Measurements from ENCODE around the gene FKBP1B.
A peak's percentile ranks its signal among the peaks of the same experiment; 100 is the strongest.
"Not testable (repeated sequence)": the region's sequence is repeated elsewhere in the genome, so short reads cannot be mapped to it uniquely, and the experiment has no call there.

FKBP1B gene

GRCh38 chr2:24049485-24050021, at the start of gene FKBP1B:
TSS of gene FKBP1B (plus strand) at chr2:24049741. CDS start at chr2:24049850, 109 bp downstream.
- TF ChIP-seq ZNF274 (IDR thresholded peaks at IDR 0.05; ENCODE audit: low read depth, low read length), result no peak
- H3K4me3 ChIP-seq (ENCODE audit: low read length), result peak within 1 kb of the TSS; percentile 84

GRCh38 chr2:24007693-24008092, 41.8 kb upstream of the FKBP1B start:
- no peak overlapping the region for H3K4me3 ChIP-seq (ENCODE audit: low read length)
- no peak for TF ChIP-seq ZNF274 (IDR thresholded peaks at IDR 0.05; ENCODE audit: low read depth, low read length)

- no peak overlapping the region for H3K4me3 ChIP-seq (ENCODE audit: low read length)
- TF ChIP-seq ZNF274 (IDR thresholded peaks at IDR 0.05; ENCODE audit: low read depth, low read length), result no peak
Observed at GRCh38 chr2:24008672-24009366, 40.7 kb upstream of the FKBP1B start.

GRCh38 chr2:24009367-24009679, 40.2 kb upstream of the FKBP1B start:
- H3K4me3 ChIP-seq (ENCODE audit: low read length), result no peak overlapping the region; the same call in 1 of the 2 replicates
- no peak for TF ChIP-seq ZNF274 (IDR thresholded peaks at IDR 0.05; ENCODE audit: low read depth, low read length)

- peak within 1 kb of the TSS; percentile 37; the same call in 1 of the 2 replicates for H3K4me3 ChIP-seq (ENCODE audit: low read length)
- no peak for TF ChIP-seq ZNF274 (IDR thresholded peaks at IDR 0.05; ENCODE audit: low read depth, low read length)
Observed at GRCh38 chr2:24009680-24010476, 39.7 kb upstream of the FKBP1B start, which contains the start of gene MFSD2B. TSS of gene MFSD2B (plus strand) at chr2:24010085. CDS start at chr2:24010097, 12 bp downstream.

GRCh38 chr2:24010477-24011249, 38.9 kb upstream of the FKBP1B start:
- no peak overlapping the region; the same call in 1 of the 2 replicates for H3K4me3 ChIP-seq (ENCODE audit: low read length)
- TF ChIP-seq ZNF274 (IDR thresholded peaks at IDR 0.05; ENCODE audit: low read depth, low read length), result no peak

- TF ChIP-seq ZNF274 (IDR thresholded peaks at IDR 0.05; ENCODE audit: low read depth, low read length), result no peak
- H3K4me3 ChIP-seq (ENCODE audit: low read length), result no peak overlapping the region
Observed at GRCh38 chr2:24011250-24012104, 38.1 kb upstream of the FKBP1B start.

GRCh38 chr2:24012521-24013188, 36.9 kb upstream of the FKBP1B start:
- no peak overlapping the region for H3K4me3 ChIP-seq (ENCODE audit: low read length)
- TF ChIP-seq ZNF274 (IDR thresholded peaks at IDR 0.05; ENCODE audit: low read depth, low read length), result no peak

- not testable (repeated sequence) for H3K4me3 ChIP-seq (ENCODE audit: low read length)
Observed at GRCh38 chr2:24014902-24015301, 34.6 kb upstream of the FKBP1B start.

- TF ChIP-seq ZNF274 (IDR thresholded peaks at IDR 0.05; ENCODE audit: low read depth, low read length), result no peak
- no peak overlapping the region for H3K4me3 ChIP-seq (ENCODE audit: low read length)
Observed at GRCh38 chr2:24015562-24016375, 33.8 kb upstream of the FKBP1B start.

GRCh38 chr2:24016376-24016761, 33.2 kb upstream of the FKBP1B start:
- H3K4me3 ChIP-seq (ENCODE audit: low read length), result no peak overlapping the region
- TF ChIP-seq ZNF274 (IDR thresholded peaks at IDR 0.05; ENCODE audit: low read depth, low read length), result no peak

Data from GM08714 (cell line).